HEK293T (cell line): ENCODE data around the gene TMEM221.

Experiments used
- ARNT ChIP-seq: fragments of 450-650 bp; IDR thresholded peaks from 2 replicates; pipeline ENCODE4 v1.6.1; 2017; ENCODE audit warnings: mild to moderate bottlenecking
- BHLHE40 ChIP-seq: fragments of 450-650 bp; IDR thresholded peaks from 2 replicates; pipeline ENCODE4 v1.6.1; 2016; ENCODE audit warnings: mild to moderate bottlenecking, moderate library complexity, borderline replicate concordance
- ELF4 ChIP-seq: fragments of 450-650 bp; IDR thresholded peaks from 2 replicates; pipeline ENCODE4 v1.6.1; 2017; ENCODE audit warnings: antibody characterized with exemption
- FOXK2 ChIP-seq: fragments of 450-650 bp; IDR thresholded peaks from 2 replicates; pipeline ENCODE4 v1.6.1; 2016; ENCODE audit warnings: mild to moderate bottlenecking
- HDGF ChIP-seq: fragments of 450-650 bp; IDR thresholded peaks from 2 replicates; pipeline ENCODE4 v1.6.1; 2017; ENCODE audit warnings: antibody characterized with exemption, borderline replicate concordance
- LEF1 ChIP-seq: fragments of 450-650 bp; IDR thresholded peaks from 2 replicates; pipeline ENCODE4 v1.6.1; 2017; ENCODE audit warnings: mild to moderate bottlenecking, borderline replicate concordance
- NFRKB ChIP-seq: fragments of 450-650 bp; IDR thresholded peaks from 2 replicates; pipeline ENCODE4 v1.6.1; 2016; ENCODE audit warnings: mild to moderate bottlenecking, moderate library complexity
- SP1 ChIP-seq: fragments of 450-650 bp; IDR thresholded peaks from 2 replicates; pipeline ENCODE4 v1.6.1; 2017
- SUZ12 ChIP-seq: fragments of 450-650 bp; IDR thresholded peaks from 2 replicates; pipeline ENCODE4 v1.6.1; 2016; ENCODE audit warnings: mild to moderate bottlenecking
- ZNF384 ChIP-seq: fragments of 450-650 bp; IDR thresholded peaks from 2 replicates; pipeline ENCODE4 v1.6.1; 2016
- TF ChIP-seq, protein P1 (sequence below): fragments of 450-650 bp; IDR thresholded peaks from 2 replicates; pipeline ENCODE4 v1.6.1; 2016

DNA sequence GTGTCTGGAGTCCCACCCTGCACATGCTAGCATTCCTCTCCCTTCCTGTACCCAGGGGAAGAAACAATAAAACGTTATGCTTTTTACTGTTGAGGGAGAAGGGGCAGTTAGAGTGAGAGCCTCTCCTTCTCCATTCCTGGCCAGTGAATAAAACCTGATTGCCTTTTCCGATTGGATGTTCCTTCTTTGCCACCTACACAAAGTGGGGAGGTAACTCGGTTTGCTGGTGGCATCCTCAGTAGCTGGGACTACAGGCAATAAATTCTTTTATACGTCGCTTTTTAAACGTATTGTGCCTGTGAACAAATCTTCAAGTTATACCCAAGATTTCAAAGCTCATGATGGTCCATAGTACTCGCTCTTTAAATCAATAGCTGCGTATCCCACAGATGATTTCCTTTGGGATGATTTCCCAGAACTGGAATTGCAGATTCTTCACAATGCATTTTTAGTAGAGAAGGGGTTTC, 29.3 kb downstream of the TMEM221 start:
- TF ChIP-seq NFRKB (no peak), SUZ12 (no peak), SP1 (no peak), ELF4 (no peak), BHLHE40 (no peak), LEF1 (no peak), FOXK2 (no peak), ARNT (no peak), ZNF384 (no peak), HDGF (no peak)
- TF ChIP-seq, protein P1, sequence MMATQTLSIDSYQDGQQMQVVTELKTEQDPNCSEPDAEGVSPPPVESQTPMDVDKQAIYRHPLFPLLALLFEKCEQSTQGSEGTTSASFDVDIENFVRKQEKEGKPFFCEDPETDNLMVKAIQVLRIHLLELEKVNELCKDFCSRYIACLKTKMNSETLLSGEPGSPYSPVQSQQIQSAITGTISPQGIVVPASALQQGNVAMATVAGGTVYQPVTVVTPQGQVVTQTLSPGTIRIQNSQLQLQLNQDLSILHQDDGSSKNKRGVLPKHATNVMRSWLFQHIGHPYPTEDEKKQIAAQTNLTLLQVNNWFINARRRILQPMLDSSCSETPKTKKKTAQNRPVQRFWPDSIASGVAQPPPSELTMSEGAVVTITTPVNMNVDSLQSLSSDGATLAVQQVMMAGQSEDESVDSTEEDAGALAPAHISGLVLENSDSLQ: no peak
